GM10248 (cell line): Measurements from ENCODE around the gene KCMF1.
"Not testable (repeated sequence)": the region's sequence is repeated elsewhere in the genome, so short reads cannot be mapped to it uniquely, and the experiment has no call there.

Experiments
- CTCF ChIA-PET: fragments of 300-600 bp; sonication (Branson Sonifier 250); formaldehyde crosslinking; extraction: SDS; loops from one replicate; lab custom pipeline; 2021; ENCODE audit warnings: antibody characterized with exemption; lab: Yijun Ruan, JAX
- POLR2A ChIA-PET: fragments of 350-650 bp; sonication (Branson Sonifier 250); formaldehyde crosslinking; extraction: SDS; loops from one replicate; lab custom pipeline; 2020; ENCODE audit warnings: antibody characterized with exemption; lab: Yijun Ruan, JAX
- DNase-seq: peaks from one replicate; pipeline ENCODE4 v3.0.0; 2012; ENCODE audit errors: extremely low spot score
- TF ChIP-seq, protein P1 (sequence below): IDR thresholded peaks from 2 replicates; pipeline ENCODE4 v1.5.1; 2012; ENCODE audit warnings: mild to moderate bottlenecking, low read depth; ENCODE audit errors: extremely low read depth, missing control alignments, control extremely low read depth

KCMF1 gene

DNA sequence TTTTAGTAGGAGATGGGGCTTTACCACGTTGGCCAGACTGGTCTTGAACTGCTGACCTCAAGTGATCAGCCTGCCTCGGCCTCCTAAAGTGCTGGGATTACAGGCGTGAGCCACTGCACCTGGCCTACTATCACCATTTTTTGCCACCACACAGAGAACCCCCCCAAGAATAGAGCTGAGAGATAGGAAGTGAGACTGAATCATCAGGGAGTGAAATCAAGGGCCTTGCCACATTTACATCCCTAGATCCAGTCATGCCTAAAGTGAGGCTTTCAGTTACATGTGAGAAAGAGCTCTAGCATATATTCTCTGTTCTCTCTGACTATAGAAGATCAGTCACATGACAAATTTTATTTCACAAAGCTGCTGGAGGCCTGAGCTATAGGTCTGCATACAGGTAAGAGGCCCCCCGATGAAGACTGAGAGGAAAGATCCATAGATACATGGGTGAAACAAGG, 28.0 kb upstream of the KCMF1 start:
- TF ChIP-seq, protein P1, sequence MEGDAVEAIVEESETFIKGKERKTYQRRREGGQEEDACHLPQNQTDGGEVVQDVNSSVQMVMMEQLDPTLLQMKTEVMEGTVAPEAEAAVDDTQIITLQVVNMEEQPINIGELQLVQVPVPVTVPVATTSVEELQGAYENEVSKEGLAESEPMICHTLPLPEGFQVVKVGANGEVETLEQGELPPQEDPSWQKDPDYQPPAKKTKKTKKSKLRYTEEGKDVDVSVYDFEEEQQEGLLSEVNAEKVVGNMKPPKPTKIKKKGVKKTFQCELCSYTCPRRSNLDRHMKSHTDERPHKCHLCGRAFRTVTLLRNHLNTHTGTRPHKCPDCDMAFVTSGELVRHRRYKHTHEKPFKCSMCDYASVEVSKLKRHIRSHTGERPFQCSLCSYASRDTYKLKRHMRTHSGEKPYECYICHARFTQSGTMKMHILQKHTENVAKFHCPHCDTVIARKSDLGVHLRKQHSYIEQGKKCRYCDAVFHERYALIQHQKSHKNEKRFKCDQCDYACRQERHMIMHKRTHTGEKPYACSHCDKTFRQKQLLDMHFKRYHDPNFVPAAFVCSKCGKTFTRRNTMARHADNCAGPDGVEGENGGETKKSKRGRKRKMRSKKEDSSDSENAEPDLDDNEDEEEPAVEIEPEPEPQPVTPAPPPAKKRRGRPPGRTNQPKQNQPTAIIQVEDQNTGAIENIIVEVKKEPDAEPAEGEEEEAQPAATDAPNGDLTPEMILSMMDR: no peak
- DNase-seq: peak; percentile 66
- ChIA-PET CTCF (interaction anchor here (0.7 to 16.4 kb wide), 7 partner anchors 9 to 73 kb away, joined by 3 to 312 read pairs (median 4); partner anchors contain the start of gene KCMF1), POLR2A (interaction anchor here (0.8 to 1.8 kb wide), 4 partner anchors 11 to 28 kb away, joined by 3 to 6 read pairs (median 4); no protein-coding TSS in a partner anchor)

GRCh38 chr2:84944295-84944909, 26.6 kb upstream of the KCMF1 start:
- TF ChIP-seq, protein P1: no peak
- DNase-seq: no peak
- ChIA-PET POLR2A (interaction anchor here (3.1 kb wide), 1 partner anchor 26 kb away, joined by 21 read pairs; the partner anchor contains the start of gene KCMF1), CTCF (interaction anchor here (1.1 to 16.4 kb wide), 5 partner anchors 15 to 70 kb away, joined by 4 to 312 read pairs (median 42); partner anchors contain the start of gene KCMF1)

DNA sequence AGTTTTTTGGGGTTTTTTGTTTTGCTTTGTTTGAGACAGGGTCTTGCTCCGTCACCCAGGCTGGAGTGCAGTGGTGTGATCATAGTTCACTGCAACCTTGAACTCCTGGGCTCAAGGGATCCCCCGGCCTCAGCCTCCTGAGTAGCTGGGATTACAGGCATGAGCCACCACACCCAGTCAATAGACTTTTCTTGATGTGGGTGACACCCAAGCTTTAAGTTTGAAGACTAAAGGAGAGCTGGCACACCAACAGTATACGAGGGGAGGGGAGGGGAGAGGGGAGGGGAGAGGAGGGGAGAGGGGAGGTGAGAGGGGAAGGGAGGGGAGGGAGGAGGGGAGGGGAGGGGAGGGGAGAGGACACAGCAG, 25.1 kb upstream of the KCMF1 start:
- DNase-seq: not testable (repeated sequence)
- ChIA-PET POLR2A (interaction anchor here (1.0 to 3.1 kb wide), 7 partner anchors 8 to 43 kb away, joined by 3 to 21 read pairs (median 5); partner anchors contain the start of genes KCMF1 and TMSB10), CTCF (interaction anchor here (1.1 to 16.4 kb wide), 11 partner anchors 10 to 72 kb away, joined by 3 to 312 read pairs (median 5); partner anchors contain the start of gene KCMF1)

GRCh38 chr2:84946204-84947009, 24.6 kb upstream of the KCMF1 start:
- ChIA-PET POLR2A (interaction anchor here (1.0 to 3.1 kb wide), 7 partner anchors 8 to 42 kb away, joined by 3 to 21 read pairs (median 5); partner anchors contain the start of genes KCMF1 and TMSB10), CTCF (interaction anchor here (0.6 to 16.4 kb wide), 14 partner anchors 8 to 71 kb away, joined by 3 to 312 read pairs (median 5); partner anchors contain the start of gene KCMF1)
- TF ChIP-seq, protein P1: peak; percentile 19
- peak; percentile 78 for DNase-seq

DNA sequence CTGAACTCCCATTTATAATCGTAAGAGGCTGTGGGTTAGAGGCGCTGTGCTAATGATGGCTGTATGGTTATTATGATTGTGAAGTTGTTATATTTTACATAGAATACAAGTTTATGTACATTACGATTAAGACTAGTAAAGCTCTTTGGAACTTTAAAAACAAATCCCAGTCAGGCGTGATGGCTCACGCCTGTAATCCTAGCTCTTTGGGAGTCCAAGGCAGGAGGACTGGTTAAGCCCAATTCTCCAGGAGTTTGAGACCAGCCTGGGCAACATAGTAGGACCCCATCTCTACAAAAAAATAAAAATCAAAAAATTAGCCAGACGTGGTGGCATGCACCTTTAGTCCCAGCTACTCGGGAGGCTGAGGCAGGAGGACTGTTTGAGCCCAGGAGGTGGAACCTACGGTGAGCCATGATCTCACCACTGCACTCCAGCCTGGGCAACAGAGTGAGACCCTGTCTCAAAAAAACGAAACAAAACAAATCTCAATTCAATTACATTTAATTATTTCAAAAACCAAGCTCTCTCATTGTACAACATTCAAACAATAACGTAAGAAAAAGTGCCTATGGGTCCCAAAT, 23.9 kb upstream of the KCMF1 start:
- POLR2A ChIA-PET: interaction anchor here (0.6 to 3.1 kb wide), 5 partner anchors 9 to 42 kb away, joined by 3 to 21 read pairs (median 5); partner anchors contain the start of genes KCMF1 and TMSB10
- CTCF ChIA-PET: interaction anchor here (0.6 to 16.4 kb wide), 13 partner anchors 8 to 71 kb away, joined by 3 to 312 read pairs (median 5); partner anchors contain the start of gene KCMF1
- TF ChIP-seq, protein P1: no peak
- no peak for DNase-seq

DNA sequence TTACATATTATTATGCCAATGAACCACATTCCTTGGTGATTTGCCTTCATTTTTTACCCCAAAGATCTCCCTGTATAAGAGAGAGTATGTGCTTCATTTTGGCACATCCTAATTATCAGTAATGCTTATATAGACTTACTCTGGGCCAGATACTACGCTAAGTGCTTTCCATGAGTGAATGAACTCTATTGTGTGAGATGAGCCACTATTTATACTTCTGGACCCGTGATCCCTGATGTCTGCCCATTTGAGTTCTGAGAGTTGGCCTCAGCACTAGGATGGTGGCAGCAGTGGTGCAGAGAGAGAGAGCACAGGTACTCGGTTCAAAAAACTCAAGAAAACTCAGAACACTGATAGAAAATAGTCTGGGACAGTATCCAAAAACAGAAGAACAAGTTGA, 17.4 kb upstream of the KCMF1 start:
- ChIA-PET POLR2A (interaction anchor here (1.1 to 1.6 kb wide), 3 partner anchors 8 to 14 kb away, joined by 5 to 8 read pairs (median 6); no protein-coding TSS in a partner anchor), CTCF (interaction anchor here (1.3 to 2.0 kb wide), 4 partner anchors 12 to 65 kb away, joined by 3 to 10 read pairs (median 3); no protein-coding TSS in a partner anchor)
- TF ChIP-seq, protein P1: no peak
- DNase-seq: no peak
